ENCODE data around the gene MEAK7. TPM values are rescaled to one million over a fixed set of nuclear protein-coding genes. Genes with fewer than 3 reads are reported as not detected.

MEAK7 gene
- total RNA-seq, 2 experiments from 2014 or later: 21.1 to 22.4 TPM

GRCh38 chr16:84497418-84498222 is 6.8 kb downstream of the MEAK7 start:
- Mint-ChIP-seq H3K4me3 (no peak overlapping the region), H3K36me3 (ENCODE audit: low read depth) (peaks cover 39% of the 10 kb centered on the region), H3K4me1 (ENCODE audit: low read depth) (no peaks in the 10 kb centered on the region), H3K27ac (no peak overlapping the region), H3K27me3 (no peaks in the 10 kb centered on the region), H3K9me3 (peaks cover 8% of the 10 kb centered on the region)
- DNase-seq (no peak), ATAC-seq (no peak)
- no peak for TF ChIP-seq CTCF (IDR thresholded peaks at IDR 0.05)
- ChIA-PET CTCF (interaction anchor here (1.2 to 3.6 kb wide), 4 partner anchors 9 to 220 kb away, joined by 4 to 17 read pairs (median 8); no protein-coding TSS in a partner anchor), POLR2A (no interaction called here)
- intact Hi-C loops (cut with micrococcal nuclease): no loop called here

- Mint-ChIP-seq H3K4me1 (ENCODE audit: low read depth) (no peaks in the 10 kb centered on the region), H3K4me3 (no peak overlapping the region), H3K36me3 (ENCODE audit: low read depth) (peaks cover 39% of the 10 kb centered on the region), H3K9me3 (peaks cover 8% of the 10 kb centered on the region), H3K27ac (no peak overlapping the region), H3K27me3 (no peaks in the 10 kb centered on the region)
- DNase-seq (no peak), ATAC-seq (no peak)
- CTCF ChIA-PET: interaction anchor here (0.8 to 3.6 kb wide), 3 partner anchors 9 to 229 kb away, joined by 3 to 17 read pairs (median 9); no protein-coding TSS in a partner anchor
- intact Hi-C loops (cut with micrococcal nuclease): no loop called here
- POLR2A ChIA-PET: no interaction called here
- no peak for TF ChIP-seq CTCF (IDR thresholded peaks at IDR 0.05)
These were observed 7.5 kb downstream of the MEAK7 start for GRCh38 chr16:84496991-84497390.

- Mint-ChIP-seq H3K36me3 (ENCODE audit: low read depth) (peaks cover 46% of the 10 kb centered on the region), H3K27me3 (no peaks in the 10 kb centered on the region), H3K9me3 (peaks cover 8% of the 10 kb centered on the region), H3K27ac (no peak overlapping the region), H3K4me3 (no peak overlapping the region), H3K4me1 (ENCODE audit: low read depth) (no peaks in the 10 kb centered on the region)
- CTCF ChIA-PET: interaction anchor here (1.0 to 3.6 kb wide), 3 partner anchors 11 to 251 kb away, joined by 4 to 17 read pairs (median 5); no protein-coding TSS in a partner anchor
- ATAC-seq (no peak), DNase-seq (no peak)
- POLR2A ChIA-PET: no interaction called here
- no peak for TF ChIP-seq CTCF (IDR thresholded peaks at IDR 0.05)
- intact Hi-C loops (cut with micrococcal nuclease): no loop called here
These were observed 9.0 kb downstream of the MEAK7 start for GRCh38 chr16:84495506-84495905.

- no peaks in the 10 kb centered on the region for H3K4me1 Mint-ChIP-seq (ENCODE audit: low read depth)
- H3K27ac Mint-ChIP-seq: no peak overlapping the region
- ChIA-PET CTCF (interaction anchor here (0.9 to 1.5 kb wide), 3 partner anchors 10 to 533 kb away, joined by 3 to 4 read pairs (median 3); no protein-coding TSS in a partner anchor), POLR2A (no interaction called here)
- ATAC-seq: no peak
- TF ChIP-seq CTCF (IDR thresholded peaks at IDR 0.05): no peak
- H3K27me3 Mint-ChIP-seq: no peaks in the 10 kb centered on the region
- peaks cover 5% of the 10 kb centered on the region for H3K9me3 Mint-ChIP-seq
- H3K36me3 Mint-ChIP-seq (ENCODE audit: low read depth): peaks cover 23% of the 10 kb centered on the region
- intact Hi-C loops (cut with micrococcal nuclease): loop anchor here (10.0 kb wide), 1 partner anchor 204 kb away; no protein-coding TSS in a partner anchor
- H3K4me3 Mint-ChIP-seq: no peak overlapping the region
- no peak for DNase-seq
These were observed 15.3 kb downstream of the MEAK7 start for GRCh38 chr16:84489131-84489530.

- ATAC-seq (no peak), DNase-seq (no peak)
- CTCF ChIA-PET: interaction anchor here (1.9 kb wide), 1 partner anchor 210 kb away, joined by 7 read pairs; no protein-coding TSS in a partner anchor
- TF ChIP-seq CTCF (IDR thresholded peaks at IDR 0.05): no peak
- Mint-ChIP-seq H3K27me3 (no peaks in the 10 kb centered on the region), H3K4me1 (ENCODE audit: low read depth) (no peaks in the 10 kb centered on the region), H3K36me3 (ENCODE audit: low read depth) (peaks cover 11% of the 10 kb centered on the region), H3K27ac (no peak overlapping the region), H3K9me3 (no peaks in the 10 kb centered on the region), H3K4me3 (no peak overlapping the region)
- POLR2A ChIA-PET: no interaction called here
- intact Hi-C loops (cut with micrococcal nuclease): loop anchor here (10.0 kb wide), 1 partner anchor 203 kb away; no protein-coding TSS in a partner anchor
These were observed 17.1 kb downstream of the MEAK7 start for GRCh38 chr16:84487358-84487757.
